GOT3 (cell line): ENCODE results near the gene ZNF365.

Experiments used
- DNase-seq: peaks from one replicate; lab custom pipeline; 2025; ENCODE audit warnings: mixed read lengths; lab: John Stamatoyannopoulos, UW

Gene ZNF365

GRCh38 chr10:62422068-62422590, 48.0 kb downstream of the ZNF365 start:
- DNase-seq: no peak

GRCh38 chr10:62424026-62424425, 49.9 kb downstream of the ZNF365 start:
- DNase-seq: no peak

GRCh38 chr10:62426086-62426485, 51.9 kb downstream of the ZNF365 start:
- no peak for DNase-seq

- DNase-seq: no peak
Measured at GRCh38 chr10:62426600-62426999, 52.4 kb downstream of the ZNF365 start.

GRCh38 chr10:62430881-62431280, 56.7 kb downstream of the ZNF365 start:
- no peak for DNase-seq

- no peak for DNase-seq
Measured at GRCh38 chr10:62433181-62433692, 59.1 kb downstream of the ZNF365 start.

- no peak for DNase-seq
Measured at GRCh38 chr10:62433901-62434300, 59.7 kb downstream of the ZNF365 start.

GRCh38 chr10:62437696-62438095, 63.5 kb downstream of the ZNF365 start:
- no peak for DNase-seq

GRCh38 chr10:62442006-62442405, 67.8 kb downstream of the ZNF365 start:
- no peak for DNase-seq

- DNase-seq: no peak
Measured at GRCh38 chr10:62442894-62443669, 68.9 kb downstream of the ZNF365 start.

GRCh38 chr10:62443866-62444265, 69.7 kb downstream of the ZNF365 start:
- DNase-seq: no peak

GRCh38 chr10:62446627-62447026, 72.5 kb downstream of the ZNF365 start:
- DNase-seq: no peak

GRCh38 chr10:62450912-62451610, 76.9 kb downstream of the ZNF365 start:
- DNase-seq: no peak

GRCh38 chr10:62451611-62451975, 77.4 kb downstream of the ZNF365 start:
- no peak for DNase-seq
